ENCODE results near the gene B4GALT4. TPM values are rescaled to one million over a fixed set of nuclear protein-coding genes. Genes with fewer than 3 reads are reported as not detected.
A peak's percentile ranks its signal among the peaks of the same experiment; 100 is the strongest.

The B4GALT4 gene
- total RNA-seq, 6 experiments from 2014 or later: 47.2 to 53.5 (median 52.5) TPM

GRCh38 chr3:119184796-119185570 is 55.7 kb downstream of the B4GALT4 start:
- peaks cover 72% of the 10 kb centered on the region for H3K4me1 Mint-ChIP-seq (ENCODE audit: low read depth)
- H3K27me3 Mint-ChIP-seq (ENCODE audit: insufficient read depth): peaks cover 2% of the 10 kb centered on the region; the same call in 1 of the 2 replicates
- DNase-seq: peak; percentile 92
- no peaks in the 10 kb centered on the region for H3K9me3 Mint-ChIP-seq
- no peaks in the 10 kb centered on the region for H3K36me3 Mint-ChIP-seq (ENCODE audit: low read depth)
- peak overlapping the region; percentile 80 for H3K27ac Mint-ChIP-seq
- TF ChIP-seq, protein P1, sequence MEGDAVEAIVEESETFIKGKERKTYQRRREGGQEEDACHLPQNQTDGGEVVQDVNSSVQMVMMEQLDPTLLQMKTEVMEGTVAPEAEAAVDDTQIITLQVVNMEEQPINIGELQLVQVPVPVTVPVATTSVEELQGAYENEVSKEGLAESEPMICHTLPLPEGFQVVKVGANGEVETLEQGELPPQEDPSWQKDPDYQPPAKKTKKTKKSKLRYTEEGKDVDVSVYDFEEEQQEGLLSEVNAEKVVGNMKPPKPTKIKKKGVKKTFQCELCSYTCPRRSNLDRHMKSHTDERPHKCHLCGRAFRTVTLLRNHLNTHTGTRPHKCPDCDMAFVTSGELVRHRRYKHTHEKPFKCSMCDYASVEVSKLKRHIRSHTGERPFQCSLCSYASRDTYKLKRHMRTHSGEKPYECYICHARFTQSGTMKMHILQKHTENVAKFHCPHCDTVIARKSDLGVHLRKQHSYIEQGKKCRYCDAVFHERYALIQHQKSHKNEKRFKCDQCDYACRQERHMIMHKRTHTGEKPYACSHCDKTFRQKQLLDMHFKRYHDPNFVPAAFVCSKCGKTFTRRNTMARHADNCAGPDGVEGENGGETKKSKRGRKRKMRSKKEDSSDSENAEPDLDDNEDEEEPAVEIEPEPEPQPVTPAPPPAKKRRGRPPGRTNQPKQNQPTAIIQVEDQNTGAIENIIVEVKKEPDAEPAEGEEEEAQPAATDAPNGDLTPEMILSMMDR (IDR thresholded peaks at IDR 0.05): no peak
- peak overlapping the region; percentile 21 for H3K4me3 Mint-ChIP-seq

DNA sequence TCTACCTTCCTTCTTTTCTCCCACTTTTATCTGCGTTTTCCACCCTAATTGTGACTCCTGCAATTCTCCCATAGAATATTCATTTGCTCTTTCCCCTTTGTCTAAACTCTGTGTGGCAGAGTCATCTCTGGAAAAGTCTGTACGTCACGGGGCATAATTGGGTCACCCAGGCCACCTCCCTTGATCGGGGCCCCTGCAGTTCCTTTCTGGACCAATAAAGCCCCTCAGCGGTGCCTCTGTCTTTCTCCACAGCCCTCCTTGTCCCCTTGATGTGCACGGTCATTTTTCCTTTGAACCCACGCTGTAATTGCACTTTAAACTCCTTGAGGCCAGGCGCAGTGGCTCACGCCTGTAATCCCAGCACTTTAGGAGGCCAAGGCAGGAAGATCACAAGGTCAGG is 56.6 kb downstream of the B4GALT4 start:
- Mint-ChIP-seq H3K4me3 (no peak overlapping the region), H3K4me1 (ENCODE audit: low read depth) (peaks cover 72% of the 10 kb centered on the region), H3K9me3 (no peaks in the 10 kb centered on the region), H3K27me3 (ENCODE audit: insufficient read depth) (peaks cover under 1% of the 10 kb centered on the region; the same call in 1 of the 2 replicates), H3K36me3 (ENCODE audit: low read depth) (no peaks in the 10 kb centered on the region), H3K27ac (peak overlapping the region; percentile 80)
- DNase-seq: no peak
- TF ChIP-seq, protein P1 (IDR thresholded peaks at IDR 0.05): no peak

DNA sequence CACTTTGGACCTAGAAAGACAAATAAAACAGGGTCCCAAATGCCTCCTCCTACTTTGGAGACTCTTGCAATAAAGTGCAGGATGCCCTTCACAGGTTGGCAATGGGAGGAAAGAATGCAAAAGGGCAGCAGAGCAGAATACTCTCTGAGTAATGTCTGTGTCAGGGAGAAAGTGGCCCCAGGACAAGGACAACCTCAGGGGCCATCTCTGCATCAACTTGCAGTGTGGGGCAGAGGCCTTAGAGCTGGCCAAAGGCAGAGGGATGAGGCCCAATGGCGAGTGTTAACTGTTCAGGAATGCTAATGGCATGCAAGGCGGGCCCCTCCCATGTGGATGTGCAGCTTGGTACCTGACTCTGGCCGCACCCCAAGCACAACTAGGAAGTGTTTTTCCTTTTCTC is 58.9 kb downstream of the B4GALT4 start:
- Mint-ChIP-seq H3K4me1 (ENCODE audit: low read depth) (peaks cover 61% of the 10 kb centered on the region), H3K27ac (peak overlapping the region; percentile 64), H3K9me3 (no peaks in the 10 kb centered on the region), H3K36me3 (ENCODE audit: low read depth) (no peaks in the 10 kb centered on the region), H3K4me3 (peak overlapping the region; percentile 36), H3K27me3 (ENCODE audit: insufficient read depth) (no peaks in the 10 kb centered on the region)
- TF ChIP-seq, protein P1 (IDR thresholded peaks at IDR 0.05): no peak
- DNase-seq: peak; percentile 49

DNA sequence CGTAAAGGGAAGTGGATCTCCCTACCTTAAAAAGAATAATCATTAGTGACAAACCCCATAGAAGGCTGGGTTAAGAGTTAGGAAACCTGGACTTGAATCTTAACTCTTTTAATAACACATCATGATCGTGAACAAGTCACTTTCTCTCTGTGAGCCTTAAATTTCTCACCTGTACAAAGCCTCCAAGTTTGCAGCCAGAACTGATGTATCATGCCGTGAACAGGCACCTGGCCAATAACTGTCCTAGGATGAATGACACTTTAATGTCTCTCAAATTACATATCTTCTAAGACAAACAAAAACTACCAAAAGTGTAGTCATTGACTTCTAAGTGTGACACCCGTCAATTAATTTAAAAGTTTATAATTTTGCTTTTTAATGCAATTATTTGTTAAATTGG is 63.4 kb downstream of the B4GALT4 start:
- no peak for DNase-seq
- H3K9me3 Mint-ChIP-seq: no peaks in the 10 kb centered on the region
- TF ChIP-seq, protein P1 (IDR thresholded peaks at IDR 0.05): no peak
- no peak overlapping the region for H3K4me3 Mint-ChIP-seq
- H3K27me3 Mint-ChIP-seq (ENCODE audit: insufficient read depth): no peaks in the 10 kb centered on the region
- H3K27ac Mint-ChIP-seq: no peak overlapping the region
- H3K4me1 Mint-ChIP-seq (ENCODE audit: low read depth): peaks cover 33% of the 10 kb centered on the region
- no peaks in the 10 kb centered on the region for H3K36me3 Mint-ChIP-seq (ENCODE audit: low read depth)

GRCh38 chr3:119176778-119177177 is 63.9 kb downstream of the B4GALT4 start:
- Mint-ChIP-seq H3K4me3 (no peak overlapping the region), H3K4me1 (ENCODE audit: low read depth) (peaks cover 28% of the 10 kb centered on the region), H3K9me3 (no peaks in the 10 kb centered on the region), H3K27ac (no peak overlapping the region), H3K36me3 (ENCODE audit: low read depth) (no peaks in the 10 kb centered on the region), H3K27me3 (ENCODE audit: insufficient read depth) (no peaks in the 10 kb centered on the region)
- DNase-seq: no peak
- TF ChIP-seq, protein P1 (IDR thresholded peaks at IDR 0.05): no peak
